ENCODE results near the gene ASB10. TPM values are rescaled to one million over a fixed set of nuclear protein-coding genes. Genes with fewer than 3 reads are reported as not detected.

ASB10 gene
- total RNA-seq, 1 experiment from 2014 or later = not detected

GRCh38 chr7:151135866-151136843 is 50.9 kb downstream of the ASB10 start:
- DNase-seq (ENCODE audit: low read depth) = no peak

GRCh38 chr7:151135525-151135845 is 51.6 kb downstream of the ASB10 start:
- no peak for DNase-seq (ENCODE audit: low read depth)

GRCh38 chr7:151134743-151135524 is 52.1 kb downstream of the ASB10 start:
- DNase-seq (ENCODE audit: low read depth) = no peak

- no peak for DNase-seq (ENCODE audit: low read depth)
These were observed 52.9 kb downstream of the ASB10 start for GRCh38 chr7:151133986-151134742.

- DNase-seq (ENCODE audit: low read depth) = no peak
These were observed 53.6 kb downstream of the ASB10 start for GRCh38 chr7:151133266-151133985.

GRCh38 chr7:151132461-151133205 is 54.4 kb downstream of the ASB10 start:
- DNase-seq (ENCODE audit: low read depth) = no peak

- no peak for DNase-seq (ENCODE audit: low read depth)
These were observed 55.3 kb downstream of the ASB10 start for GRCh38 chr7:151131592-151132293.

GRCh38 chr7:151131224-151131591 is 55.8 kb downstream of the ASB10 start:
- no peak for DNase-seq (ENCODE audit: low read depth)

- no peak for DNase-seq (ENCODE audit: low read depth)
These were observed 56.3 kb downstream of the ASB10 start for GRCh38 chr7:151130741-151131157.

- DNase-seq (ENCODE audit: low read depth) = no peak
These were observed 57.0 kb downstream of the ASB10 start for GRCh38 chr7:151129960-151130591.

- DNase-seq (ENCODE audit: low read depth) = no peak
These were observed 57.7 kb downstream of the ASB10 start for GRCh38 chr7:151129117-151129959.

GRCh38 chr7:151128716-151129115 is 58.3 kb downstream of the ASB10 start:
- no peak for DNase-seq (ENCODE audit: low read depth)

- no peak for DNase-seq (ENCODE audit: low read depth)
These were observed 58.9 kb downstream of the ASB10 start for GRCh38 chr7:151128144-151128543.

- DNase-seq (ENCODE audit: low read depth) = no peak
These were observed 60.4 kb downstream of the ASB10 start for GRCh38 chr7:151126491-151127137.

GRCh38 chr7:151125846-151126481 is 61.1 kb downstream of the ASB10 start:
- no peak for DNase-seq (ENCODE audit: low read depth)

All from HT1080 (cell line).